ENCODE results near the gene ISY1.

The ISY1 gene

DNA sequence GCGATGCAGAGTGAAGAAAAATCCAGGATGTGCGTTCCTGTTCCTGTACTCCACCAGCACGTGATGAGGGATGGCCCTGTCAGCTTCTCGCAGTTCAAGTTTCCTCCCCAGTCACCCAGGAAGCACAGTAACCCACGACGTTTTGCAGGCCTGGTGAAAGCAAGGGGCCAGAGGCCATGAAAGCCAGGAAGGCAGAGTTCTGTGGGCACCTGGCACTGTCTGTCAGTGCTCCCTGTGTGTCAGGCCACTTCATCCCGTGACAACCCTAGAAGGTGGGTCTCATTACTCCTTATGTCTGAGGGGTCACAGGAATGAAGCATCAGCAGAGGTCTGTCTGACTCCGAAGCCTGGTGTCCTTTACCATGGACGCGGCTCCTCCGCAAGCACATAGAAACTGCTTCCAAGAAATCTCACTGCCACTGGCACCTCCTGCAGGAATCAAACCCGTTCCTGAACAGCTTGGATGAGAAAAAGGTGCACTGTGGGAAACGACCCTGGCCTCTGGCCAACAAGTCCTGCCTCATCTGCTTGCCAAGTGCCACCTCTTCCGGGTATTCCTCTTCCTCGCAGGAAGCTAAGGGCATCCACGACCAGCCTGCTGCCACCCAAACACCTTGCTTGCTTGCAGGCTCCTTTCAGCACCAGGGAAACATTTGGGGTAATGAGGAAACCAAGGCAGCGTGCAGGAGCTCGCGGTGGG lies 53.8 kb downstream of the ISY1 start:
- no peaks in the 10 kb centered on the region for H3K79me2 ChIP-seq (ENCODE audit: insufficient read depth, low read length)
- no peaks in the 10 kb centered on the region for H4K20me1 ChIP-seq (ENCODE audit: insufficient read depth, low read length, poor library complexity, severe bottlenecking)
- no peaks in the 10 kb centered on the region for H3K9me3 ChIP-seq (ENCODE audit: insufficient read depth, low read depth, low read length)
- H3K9me2 ChIP-seq (replicated peaks; ENCODE audit: low read depth, low read length), result no peaks in the 10 kb centered on the region
- H3F3A ChIP-seq (ENCODE audit: low read depth), result no peaks in the 10 kb centered on the region
- H3K27me3 ChIP-seq (ENCODE audit: insufficient read depth, low read length, poor library complexity, severe bottlenecking), result no peaks in the 10 kb centered on the region
- H2AFZ ChIP-seq (ENCODE audit: low read length), result no peak overlapping the region
- H3K9ac ChIP-seq (ENCODE audit: low read depth, low read length, poor library complexity, severe bottlenecking), result no peak overlapping the region
- peaks cover 3% of the 10 kb centered on the region for H3K4me1 ChIP-seq (ENCODE audit: insufficient read depth, low read length, poor library complexity, severe bottlenecking)
- TF ChIP-seq, protein P1, sequence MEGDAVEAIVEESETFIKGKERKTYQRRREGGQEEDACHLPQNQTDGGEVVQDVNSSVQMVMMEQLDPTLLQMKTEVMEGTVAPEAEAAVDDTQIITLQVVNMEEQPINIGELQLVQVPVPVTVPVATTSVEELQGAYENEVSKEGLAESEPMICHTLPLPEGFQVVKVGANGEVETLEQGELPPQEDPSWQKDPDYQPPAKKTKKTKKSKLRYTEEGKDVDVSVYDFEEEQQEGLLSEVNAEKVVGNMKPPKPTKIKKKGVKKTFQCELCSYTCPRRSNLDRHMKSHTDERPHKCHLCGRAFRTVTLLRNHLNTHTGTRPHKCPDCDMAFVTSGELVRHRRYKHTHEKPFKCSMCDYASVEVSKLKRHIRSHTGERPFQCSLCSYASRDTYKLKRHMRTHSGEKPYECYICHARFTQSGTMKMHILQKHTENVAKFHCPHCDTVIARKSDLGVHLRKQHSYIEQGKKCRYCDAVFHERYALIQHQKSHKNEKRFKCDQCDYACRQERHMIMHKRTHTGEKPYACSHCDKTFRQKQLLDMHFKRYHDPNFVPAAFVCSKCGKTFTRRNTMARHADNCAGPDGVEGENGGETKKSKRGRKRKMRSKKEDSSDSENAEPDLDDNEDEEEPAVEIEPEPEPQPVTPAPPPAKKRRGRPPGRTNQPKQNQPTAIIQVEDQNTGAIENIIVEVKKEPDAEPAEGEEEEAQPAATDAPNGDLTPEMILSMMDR (conservative IDR thresholded peaks at IDR 0.05; ENCODE audit: low read length), result no peak
- TF ChIP-seq EZH2phosphoT487 (IDR thresholded peaks at IDR 0.05; ENCODE audit: borderline replicate concordance), result no peak
- H3K4me2 ChIP-seq (ENCODE audit: low read depth, low read length, poor library complexity, severe bottlenecking), result no peak overlapping the region
- no peak overlapping the region for H3K4me3 ChIP-seq (ENCODE audit: low read length, poor library complexity, severe bottlenecking)
- H3K36me3 ChIP-seq (ENCODE audit: insufficient read depth, low read length), result no peaks in the 10 kb centered on the region; the same call in 1 of the 2 replicates

DNA sequence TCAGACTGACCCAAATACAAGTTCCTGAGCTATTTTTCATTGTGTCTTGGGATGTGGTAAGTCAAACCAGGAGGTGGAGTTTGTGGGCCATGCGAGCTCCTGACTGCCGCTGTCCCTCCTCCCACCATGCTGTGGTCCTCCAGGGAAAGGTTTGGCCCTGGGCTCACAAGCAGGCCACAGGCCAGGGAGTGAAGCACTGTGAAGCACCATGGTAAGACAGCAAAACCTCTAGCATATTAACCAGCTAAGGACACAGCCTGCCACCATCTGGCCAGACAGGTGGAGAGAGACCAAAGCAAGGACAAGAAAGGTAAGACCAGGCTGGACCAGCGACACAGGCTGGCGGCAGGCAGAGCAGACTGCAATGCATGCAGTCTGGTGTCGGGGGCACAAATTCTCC lies 54.5 kb downstream of the ISY1 start:
- H3K79me2 ChIP-seq (ENCODE audit: insufficient read depth, low read length), result no peaks in the 10 kb centered on the region

DNA sequence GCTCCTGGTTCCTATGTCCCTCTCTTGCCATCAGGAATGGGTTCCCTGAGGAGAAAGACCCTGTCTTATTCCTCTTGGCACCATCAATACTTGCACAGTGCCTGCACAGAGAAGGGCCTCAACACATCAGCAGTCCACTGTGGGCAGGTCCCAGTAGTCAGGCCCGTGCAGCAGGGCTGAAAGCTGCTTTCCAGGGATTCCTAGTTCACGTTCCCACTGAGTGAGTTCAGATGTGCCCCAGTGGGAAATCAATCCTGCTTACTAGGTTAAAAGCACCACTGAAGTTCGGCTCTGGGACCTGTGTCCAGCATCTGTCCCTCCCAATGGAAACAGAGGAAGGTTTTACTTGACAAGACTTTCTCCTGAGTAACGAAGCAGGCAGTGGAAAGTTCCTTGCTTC lies 55.0 kb downstream of the ISY1 start:
- Histone ChIP-seq H3K27me3 (ENCODE audit: insufficient read depth, low read length, poor library complexity, severe bottlenecking) (no peaks in the 10 kb centered on the region), H3K9me2 (replicated peaks; ENCODE audit: low read depth, low read length) (no peaks in the 10 kb centered on the region), H3K36me3 (ENCODE audit: insufficient read depth, low read length) (no peaks in the 10 kb centered on the region; the same call in 1 of the 2 replicates), H4K20me1 (ENCODE audit: insufficient read depth, low read length, poor library complexity, severe bottlenecking) (no peaks in the 10 kb centered on the region), H3K9me3 (ENCODE audit: insufficient read depth, low read depth, low read length) (no peaks in the 10 kb centered on the region), H3K4me3 (ENCODE audit: low read length, poor library complexity, severe bottlenecking) (no peak overlapping the region), H2AFZ (ENCODE audit: low read length) (no peak overlapping the region), H3K9ac (ENCODE audit: low read depth, low read length, poor library complexity, severe bottlenecking) (no peak overlapping the region), H3F3A (ENCODE audit: low read depth) (no peaks in the 10 kb centered on the region), H3K4me1 (ENCODE audit: insufficient read depth, low read length, poor library complexity, severe bottlenecking) (peaks cover 3% of the 10 kb centered on the region), H3K79me2 (ENCODE audit: insufficient read depth, low read length) (no peaks in the 10 kb centered on the region), H3K4me2 (ENCODE audit: low read depth, low read length, poor library complexity, severe bottlenecking) (no peak overlapping the region)
- TF ChIP-seq EZH2phosphoT487 (IDR thresholded peaks at IDR 0.05; ENCODE audit: borderline replicate concordance), result no peak

More for the DNA sequence above, 54.5 kb downstream of the ISY1 start:
- no peaks in the 10 kb centered on the region for H3K9me2 ChIP-seq (replicated peaks; ENCODE audit: low read depth, low read length)
- H2AFZ ChIP-seq (ENCODE audit: low read length), result no peak overlapping the region
- H3K36me3 ChIP-seq (ENCODE audit: insufficient read depth, low read length), result no peaks in the 10 kb centered on the region; the same call in 1 of the 2 replicates
- no peak overlapping the region for H3K9ac ChIP-seq (ENCODE audit: low read depth, low read length, poor library complexity, severe bottlenecking)
- H3K27me3 ChIP-seq (ENCODE audit: insufficient read depth, low read length, poor library complexity, severe bottlenecking), result no peaks in the 10 kb centered on the region
- no peak for TF ChIP-seq EZH2phosphoT487 (IDR thresholded peaks at IDR 0.05; ENCODE audit: borderline replicate concordance)
- TF ChIP-seq, protein P1 (conservative IDR thresholded peaks at IDR 0.05; ENCODE audit: low read length), result peak; percentile 12; the same call in 1 of the 2 replicates
- no peak overlapping the region for H3K4me2 ChIP-seq (ENCODE audit: low read depth, low read length, poor library complexity, severe bottlenecking)
- no peaks in the 10 kb centered on the region for H3F3A ChIP-seq (ENCODE audit: low read depth)
- H4K20me1 ChIP-seq (ENCODE audit: insufficient read depth, low read length, poor library complexity, severe bottlenecking), result no peaks in the 10 kb centered on the region
- no peak overlapping the region for H3K4me3 ChIP-seq (ENCODE audit: low read length, poor library complexity, severe bottlenecking)
- no peaks in the 10 kb centered on the region for H3K9me3 ChIP-seq (ENCODE audit: insufficient read depth, low read depth, low read length)
- H3K4me1 ChIP-seq (ENCODE audit: insufficient read depth, low read length, poor library complexity, severe bottlenecking), result peaks cover 3% of the 10 kb centered on the region

Measured in Loucy (cell line).